Gastrocnemius medialis (tissue), 4 donors: Measurements from ENCODE around the gene POLD1. TPM values are rescaled to one million over a fixed set of nuclear protein-coding genes. Genes with fewer than 3 reads are reported as not detected.

Experiments
- ATAC-seq, 2 donors: fragments of 150-250 bp; one replicate each; pipeline ENCODE4 v1.9.1; 2016
- DNase-seq, 2 donors: peaks; one replicate each; pipeline ENCODE4 v3.0.0-alpha.2; 2019
- H3K27ac ChIP-seq, 4 donors: fragments of 200-600 bp; sonication (generic); 1 replicate in 1 of 4; 2 replicates in 3 of 4; pipeline ENCODE4 v1.5.1; 2016 to 2018; ENCODE audit warnings: mild to moderate bottlenecking in 2 of 4, moderate library complexity in 1 of 4
- H3K27me3 ChIP-seq, 3 donors: fragments of 200-600 bp; sonication (generic) in 2 of 3; 1 replicate in 1 of 3; 2 replicates in 2 of 3; pipeline versions ENCODE4 v1.5.1 to v1.6.0; 2016 to 2019; ENCODE audit warnings: mild to moderate bottlenecking in 1 of 3, moderate library complexity in 1 of 3
- H3K36me3 ChIP-seq, 2 donors: fragments of 200-600 bp; sonication (generic) in 1 of 2; one replicate each; pipeline ENCODE4 v1.5.1; 2017 to 2018
- H3K4me1 ChIP-seq, 2 donors: fragments of 200-600 bp; sonication (generic) in 1 of 2; one replicate each; pipeline ENCODE4 v1.5.1; 2016 to 2017; ENCODE audit warnings: mild to moderate bottlenecking in 2 of 2
- H3K4me3 ChIP-seq, 4 donors: fragments of 200-600 bp; sonication (generic) in 3 of 4; 1 replicate in 1 of 4; 2 replicates in 3 of 4; pipeline ENCODE4 v1.5.1; 2016 to 2019; ENCODE audit warnings: mild to moderate bottlenecking in 2 of 4
- H3K9me3 ChIP-seq, 3 donors: fragments of 200-600 bp; sonication (generic) in 2 of 3; 1 replicate in 1 of 3; 2 replicates in 2 of 3; pipeline ENCODE4 v1.5.1; 2016 to 2019
- CTCF ChIP-seq, 5 experiments: fragments of 450-650 bp in 3 of 5; fragments of 200-600 bp in 2 of 5; sonication (generic) in 2 of 5; IDR thresholded peaks in 4 of 5; conservative IDR thresholded peaks in 1 of 5; 1 replicate in 4 of 5; 2 replicates in 1 of 5; pipeline ENCODE4 v1.5.1; 2016 to 2019; ENCODE audit warnings: antibody characterized with exemption in 5 of 5, mild to moderate bottlenecking in 3 of 5, moderate library complexity in 3 of 5
- POLR2A ChIP-seq, 2 donors: fragments of 450-650 bp; IDR thresholded peaks; one replicate each; pipeline ENCODE4 v1.6.1; 2017; ENCODE audit warnings: antibody characterized with exemption in 2 of 2, mild to moderate bottlenecking in 2 of 2, moderate library complexity in 2 of 2
- in situ Hi-C, 4 donors: fragments of 200-750 bp; cut with MboI; loops; one replicate each; pipeline versions ENCODE4 v1.15.0 to v1.8.0; 2017; ENCODE audit warnings: low sequenced_read_pairs in 4 of 4
- intact Hi-C: fragments of 100-400 bp; cut with DNase I; formaldehyde crosslinking; loops from one replicate; pipeline ENCODE4 v1.15.1; 2023; ENCODE audit warnings: low total_unique reads
- total RNA-seq, 4 donors: library from RNA; depleted of rRNA; stranded (reverse); fragments of >200 nt; gene quantifications; one replicate each; pipeline versions ENCODE4 v1.1.0 to v1.2.3, GENCODE V29; 2016

POLD1 gene
- total RNA-seq, 4 donors from 2014 or later: 4.0 to 18.3 (median 6.0) TPM

GRCh38 chr19:50418176-50419021 is 34.3 kb downstream of the POLD1 start, which contains the start of gene SPIB:
TSS of gene SPIB (plus strand) at chr19:50418938. CDS start at chr19:50418963, 25 bp downstream.
- Histone ChIP-seq H3K27ac (no peak within 1 kb of the TSS), H3K4me1 (peaks cover 0 to 8% of the 10 kb centered on the region in 2 donors), H3K36me3 (no peaks in the 10 kb centered on the region), H3K4me3 (no peak within 1 kb of the TSS), H3K27me3 (peaks cover 2 to 22% (median 11%) of the 10 kb centered on the region in 3 donors), H3K9me3 (no peaks in the 10 kb centered on the region)
- ATAC-seq (no peak), DNase-seq (no peak)
- in situ Hi-C loops (loop anchor here in 2 of 4 donors (10.0 kb wide), 1 partner anchor 54 kb away; the partner anchor contains the start of gene NAPSA (in 2 of the 2)), intact Hi-C loops (no loop called here)
- no peak for TF ChIP-seq POLR2A (IDR thresholded peaks at IDR 0.05)
- no peak for TF ChIP-seq CTCF (IDR thresholded peaks at IDR 0.05 in 4 of 5, conservative IDR thresholded peaks at IDR 0.05 in 1 of 5)

GRCh38 chr19:50419022-50419579 is 35.0 kb downstream of the POLD1 start:
- Histone ChIP-seq H3K36me3 (no peaks in the 10 kb centered on the region), H3K9me3 (no peaks in the 10 kb centered on the region), H3K4me3 (no peak overlapping the region), H3K4me1 (peaks cover 0 to 8% of the 10 kb centered on the region in 2 donors), H3K27ac (no peak overlapping the region), H3K27me3 (peaks cover 2 to 22% (median 11%) of the 10 kb centered on the region in 3 donors)
- in situ Hi-C loops: loop anchor here in 2 of 4 donors (10.0 kb wide), 1 partner anchor 54 kb away; the partner anchor contains the start of gene NAPSA (in 2 of the 2)
- intact Hi-C loops: no loop called here
- no peak for ATAC-seq
- DNase-seq: no peak
- TF ChIP-seq CTCF (IDR thresholded peaks at IDR 0.05 in 4 of 5, conservative IDR thresholded peaks at IDR 0.05 in 1 of 5) (no peak), POLR2A (IDR thresholded peaks at IDR 0.05) (no peak)

GRCh38 chr19:50419580-50420035 is 35.5 kb downstream of the POLD1 start:
- H3K9me3 ChIP-seq: no peaks in the 10 kb centered on the region
- intact Hi-C loops: no loop called here
- no peak overlapping the region for H3K27ac ChIP-seq
- TF ChIP-seq CTCF (IDR thresholded peaks at IDR 0.05 in 4 of 5, conservative IDR thresholded peaks at IDR 0.05 in 1 of 5) (no peak), POLR2A (IDR thresholded peaks at IDR 0.05) (no peak)
- DNase-seq (no peak), ATAC-seq (no peak)
- peaks cover 0 to 8% of the 10 kb centered on the region in 2 donors for H3K4me1 ChIP-seq
- peaks cover 2 to 22% (median 11%) of the 10 kb centered on the region in 3 donors for H3K27me3 ChIP-seq
- H3K36me3 ChIP-seq: no peaks in the 10 kb centered on the region
- no peak overlapping the region for H3K4me3 ChIP-seq
- in situ Hi-C loops: loop anchor here in 2 of 4 donors (10.0 kb wide), 1 partner anchor 55 kb away; the partner anchor contains the start of gene NAPSA (in 2 of the 2)

GRCh38 chr19:50420127-50420526 is 36.0 kb downstream of the POLD1 start:
- intact Hi-C loops: no loop called here
- no peak for ATAC-seq
- H3K27me3 ChIP-seq: peaks cover 2 to 22% (median 11%) of the 10 kb centered on the region in 3 donors

More at GRCh38 chr19:50420127-50420526, 36.0 kb downstream of the POLD1 start:
- Histone ChIP-seq H3K27ac (no peak overlapping the region), H3K36me3 (no peaks in the 10 kb centered on the region), H3K9me3 (no peaks in the 10 kb centered on the region), H3K4me3 (no peak overlapping the region), H3K4me1 (peaks cover 0 to 8% of the 10 kb centered on the region in 2 donors)
- TF ChIP-seq POLR2A (IDR thresholded peaks at IDR 0.05): no peak
- TF ChIP-seq CTCF (IDR thresholded peaks at IDR 0.05 in 4 of 5, conservative IDR thresholded peaks at IDR 0.05 in 1 of 5): no peak
- in situ Hi-C loops: no loop called here
- no peak for DNase-seq
